ENCODE results near the gene SLC25A48.
"Not testable (repeated sequence)": the region's sequence is repeated elsewhere in the genome, so short reads cannot be mapped to it uniquely, and the experiment has no call there.

The SLC25A48 gene

DNA sequence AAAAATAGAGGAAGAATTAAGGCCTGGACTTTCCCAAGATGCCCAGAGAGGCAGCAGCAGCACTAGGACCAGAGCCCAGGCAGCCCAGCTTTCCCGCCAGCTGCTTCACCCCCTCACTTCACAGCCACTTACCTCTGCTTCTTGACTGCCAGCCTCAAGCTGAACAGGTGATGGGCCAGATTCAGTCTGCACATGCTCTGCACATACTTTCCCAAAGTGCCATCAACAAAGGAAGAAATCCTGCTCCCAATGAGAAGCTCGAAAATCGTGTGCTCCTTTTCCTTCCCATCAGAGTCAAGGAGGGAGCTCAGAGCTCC is 4.1 kb upstream of the SLC25A48 start:
- no peak for DNase-seq

DNA sequence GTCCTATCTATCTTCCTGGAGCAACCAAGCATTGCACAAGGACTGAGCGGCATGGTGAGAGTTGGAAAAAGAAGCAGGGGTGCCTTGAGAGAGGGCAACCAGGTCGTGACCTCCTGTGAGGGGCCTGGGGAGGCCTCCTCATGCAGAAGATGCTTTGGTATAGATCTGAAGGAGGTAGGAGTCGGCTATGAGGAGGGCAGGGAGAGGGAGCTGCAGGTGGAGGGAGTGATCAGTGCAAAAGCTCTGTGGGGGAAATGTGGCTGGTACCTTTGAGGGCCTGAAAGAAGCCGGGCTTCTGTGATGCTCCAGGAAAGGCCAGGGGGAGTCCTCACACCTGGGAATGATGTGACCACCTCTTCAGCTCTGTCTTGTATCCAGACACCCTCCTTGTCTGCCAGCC is 3.6 kb upstream of the SLC25A48 start:
- DNase-seq = no peak

DNA sequence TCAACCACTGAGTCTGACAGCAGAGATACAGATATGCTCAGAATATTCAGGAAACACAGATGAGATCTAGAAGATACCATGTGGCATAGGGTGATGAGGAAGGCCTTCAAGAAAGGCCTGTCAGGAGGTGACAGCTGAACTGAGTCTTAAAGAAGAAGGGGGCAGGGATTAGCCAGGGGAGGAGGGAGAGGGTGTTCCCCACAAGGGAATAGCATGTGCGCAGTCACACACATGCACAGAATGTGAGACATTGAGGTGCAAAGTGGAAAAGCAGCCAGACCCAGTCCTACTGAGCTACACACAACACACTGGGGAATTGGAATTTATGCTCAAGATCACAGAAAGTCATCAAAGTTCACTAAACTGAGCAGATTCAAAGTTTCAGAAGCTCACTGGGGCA is 3.0 kb upstream of the SLC25A48 start:
- no peak for DNase-seq

DNA sequence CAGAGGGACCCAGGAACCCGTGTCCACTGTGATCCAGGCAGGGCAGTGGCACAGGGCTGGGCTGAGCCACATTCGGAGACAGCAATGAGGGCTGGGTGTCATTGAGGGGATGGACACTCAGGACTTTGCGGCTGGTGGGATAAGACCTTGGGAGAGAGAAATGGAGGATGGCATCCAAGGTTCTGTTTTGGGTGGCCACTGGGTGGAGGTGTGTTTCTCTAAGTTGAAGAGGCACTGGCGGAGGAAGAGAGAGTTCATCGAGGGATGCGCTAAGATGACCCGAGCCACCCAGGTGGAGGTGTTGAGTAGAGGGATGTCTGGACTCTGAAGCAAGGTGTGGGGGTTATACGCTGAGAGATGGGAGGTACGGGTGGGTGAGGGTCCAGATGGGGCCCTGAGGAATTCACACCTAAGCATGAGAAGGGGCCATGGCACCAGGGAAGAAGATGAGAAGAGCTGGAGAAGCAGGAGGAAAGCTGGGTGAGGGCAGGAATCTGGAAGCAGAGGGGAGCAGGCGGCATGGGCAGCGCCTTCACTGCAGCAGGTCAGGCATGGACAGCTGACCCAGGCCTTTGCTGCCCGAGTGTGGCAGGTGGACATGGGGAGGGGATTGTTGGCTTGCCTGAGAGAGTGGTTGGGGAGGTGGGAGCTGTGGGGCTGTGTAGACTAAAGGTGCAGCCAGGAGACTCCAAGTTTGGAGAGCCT is 2.5 kb upstream of the SLC25A48 start:
- DNase-seq = no peak

DNA sequence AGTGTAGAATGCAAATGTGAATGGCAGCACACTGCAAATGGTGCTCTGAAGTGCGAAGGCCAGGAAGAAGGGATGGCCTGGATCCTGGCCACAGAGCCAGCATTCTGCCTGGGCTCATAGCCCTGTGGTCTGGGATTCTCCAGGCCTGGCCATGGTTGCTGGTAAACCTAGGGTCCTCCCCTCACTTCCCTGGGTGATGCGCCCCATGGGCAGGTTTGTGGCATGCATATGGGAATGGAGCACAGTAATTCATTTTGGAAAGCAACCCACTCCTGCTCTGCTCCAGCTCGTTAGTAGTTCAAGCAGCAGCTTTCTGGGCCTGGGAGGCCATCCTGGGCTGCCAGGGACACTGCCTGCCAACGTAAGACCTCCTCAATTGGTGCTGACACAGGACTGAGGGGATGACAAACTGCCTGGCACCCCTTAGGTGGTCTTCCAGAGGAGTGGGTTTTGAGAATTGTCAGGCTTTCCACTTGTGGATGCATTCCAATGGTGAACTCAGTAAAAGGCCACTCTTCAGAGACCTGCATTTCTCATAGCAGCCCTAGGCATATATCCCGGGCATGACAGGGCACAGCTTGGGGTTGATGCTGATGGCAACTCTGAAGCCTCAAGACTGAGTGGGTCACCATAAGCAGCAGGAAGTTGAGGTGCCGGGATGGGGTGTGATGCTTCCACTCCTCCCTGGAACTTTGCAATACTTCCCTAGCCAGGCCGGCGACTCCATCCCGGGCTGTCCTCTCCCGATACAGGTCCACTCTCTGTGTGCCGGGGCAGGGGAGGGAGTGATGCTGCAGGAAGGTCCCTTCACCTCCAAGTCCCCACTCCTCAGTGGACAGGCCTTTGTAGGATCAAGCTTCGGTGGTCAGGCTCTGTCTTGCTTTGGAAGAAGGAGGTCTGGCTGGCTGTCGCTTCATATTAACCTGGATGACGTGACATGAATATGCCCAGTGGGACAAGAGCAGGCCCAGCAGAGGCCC is 1.2 kb upstream of the SLC25A48 start:
- DNase-seq = no peak

DNA sequence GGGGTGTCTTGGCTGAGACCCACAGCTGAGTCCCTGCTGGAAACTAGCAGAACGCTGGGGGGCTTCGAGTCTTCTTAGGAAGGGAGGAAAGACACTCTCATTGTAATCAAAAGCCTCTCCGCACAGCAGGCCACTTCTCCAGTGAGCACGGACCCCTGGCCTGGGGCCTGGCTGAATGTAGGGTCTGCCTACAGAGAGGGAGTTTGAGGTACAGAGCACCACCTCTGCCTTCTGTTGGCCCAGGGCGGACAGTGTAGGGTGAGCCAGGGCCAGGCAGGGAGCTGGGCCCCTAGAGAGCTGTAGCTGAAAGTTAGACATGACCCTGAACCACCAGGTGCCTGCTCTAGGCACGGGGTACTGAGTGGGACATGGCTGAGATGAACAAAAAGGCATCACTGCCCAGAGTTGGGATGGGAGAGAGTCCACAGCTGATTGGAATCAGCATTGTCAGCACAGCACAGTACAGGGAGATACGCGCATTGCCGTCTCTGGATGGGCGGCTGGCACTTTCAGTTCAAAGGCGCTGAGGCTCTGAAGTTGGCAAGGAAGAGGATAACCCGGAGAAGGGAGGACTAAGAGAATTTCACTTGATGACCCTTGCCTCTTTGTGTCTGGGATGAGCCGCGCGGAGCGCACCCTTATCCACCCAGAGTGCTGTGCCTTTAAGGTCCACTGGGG is 363 bp upstream of the SLC25A48 start:
- no peak for DNase-seq

DNA sequence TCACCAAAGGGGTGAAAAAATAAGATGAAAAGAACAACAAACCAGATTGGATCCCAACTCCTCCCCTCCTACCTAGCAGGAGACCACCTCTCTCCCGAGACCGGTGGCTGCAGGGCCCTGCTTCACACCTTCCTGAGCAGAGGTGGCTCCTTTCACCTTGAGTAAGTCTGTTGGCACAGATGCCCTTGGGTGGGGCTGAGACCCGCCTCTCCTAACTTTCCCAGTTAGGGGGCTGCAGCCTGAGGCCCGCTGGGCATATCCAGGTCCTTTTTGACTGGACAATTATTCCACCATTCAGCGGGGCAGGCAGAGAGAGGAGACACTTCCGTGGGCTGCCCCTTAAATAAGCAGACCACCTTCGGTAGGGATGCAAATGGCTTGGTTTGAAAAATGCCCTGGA is 1.3 kb downstream of the SLC25A48 start:
- DNase-seq = no peak

DNA sequence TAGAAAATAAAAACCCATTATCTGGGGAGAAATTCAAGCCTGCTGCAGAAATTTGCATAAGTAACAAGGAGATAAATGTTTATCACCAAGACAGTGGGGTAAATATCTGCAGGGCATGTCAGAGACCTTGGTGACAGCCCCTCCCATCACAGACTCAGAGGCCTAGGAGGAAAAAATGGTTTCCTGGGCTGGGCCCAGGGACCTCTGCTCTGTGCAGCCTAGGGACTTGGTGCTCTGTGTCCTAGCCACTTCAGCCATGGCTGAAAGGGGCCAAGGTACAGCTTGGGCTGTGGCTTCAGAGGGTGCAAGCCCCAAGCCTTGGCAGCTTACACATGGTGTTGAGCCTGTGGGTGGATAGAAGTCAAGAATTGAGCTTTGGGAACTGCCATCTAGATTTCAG is 3.9 kb downstream of the SLC25A48 start:
- not testable (repeated sequence) for DNase-seq

DNA sequence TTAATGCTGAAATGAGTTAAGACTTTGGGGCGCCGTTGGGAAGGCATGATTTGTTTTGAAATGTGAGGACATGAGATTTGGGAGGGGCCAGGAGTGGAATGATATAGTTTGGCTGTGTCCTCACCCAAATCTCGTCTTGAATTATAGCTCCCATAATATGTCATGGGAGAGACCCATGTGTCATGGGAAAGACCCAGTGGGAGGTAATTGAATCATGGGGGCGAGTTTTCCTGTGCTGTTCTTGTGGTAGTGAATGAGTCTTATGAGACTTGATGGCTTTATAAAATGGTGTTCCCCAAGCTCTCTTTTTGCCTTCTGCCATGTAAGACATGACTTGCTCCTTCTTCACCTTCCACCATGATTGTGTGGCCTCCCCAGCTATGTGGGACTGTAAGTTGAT is 5.1 kb downstream of the SLC25A48 start:
- DNase-seq = no peak

DNA sequence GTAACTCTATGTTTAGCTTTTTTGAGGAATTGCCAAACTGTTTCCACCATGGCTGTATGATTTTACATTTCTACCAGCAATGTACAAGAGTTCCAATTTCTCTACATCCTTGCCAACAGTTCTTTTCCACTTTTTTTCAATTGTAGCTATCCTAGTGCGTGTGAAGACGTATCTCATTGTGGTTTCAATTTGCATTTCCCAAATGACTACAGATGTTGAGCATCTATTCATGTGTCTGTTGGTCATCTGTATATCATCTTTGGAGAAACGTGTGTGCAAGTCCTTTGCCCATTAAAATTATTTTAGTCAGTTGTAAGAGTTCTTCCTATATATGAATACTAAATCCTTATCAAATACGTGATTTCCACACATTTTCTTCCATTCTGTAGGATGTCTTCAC is 6.5 kb downstream of the SLC25A48 start:
- DNase-seq = no peak

DNA sequence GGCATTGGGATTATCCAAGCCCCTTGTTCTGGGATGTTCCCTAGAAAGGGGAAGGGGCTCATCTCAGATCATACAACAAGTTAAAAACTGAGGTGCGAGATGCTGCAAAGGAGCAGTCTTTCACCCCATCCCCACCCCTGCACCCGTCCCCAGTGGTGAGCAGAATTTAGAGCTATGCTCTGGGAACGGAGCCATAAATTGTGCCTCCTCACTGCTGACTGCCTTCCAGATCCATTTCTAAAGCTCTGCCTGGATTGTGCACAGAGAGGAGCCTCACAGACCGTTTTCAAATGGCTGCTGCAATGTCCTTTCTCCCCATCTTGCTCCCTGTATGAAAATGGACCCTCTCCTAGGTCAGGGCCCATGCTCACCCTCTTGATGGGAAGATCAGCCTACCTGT is 8.3 kb downstream of the SLC25A48 start:
- DNase-seq = no peak

DNA sequence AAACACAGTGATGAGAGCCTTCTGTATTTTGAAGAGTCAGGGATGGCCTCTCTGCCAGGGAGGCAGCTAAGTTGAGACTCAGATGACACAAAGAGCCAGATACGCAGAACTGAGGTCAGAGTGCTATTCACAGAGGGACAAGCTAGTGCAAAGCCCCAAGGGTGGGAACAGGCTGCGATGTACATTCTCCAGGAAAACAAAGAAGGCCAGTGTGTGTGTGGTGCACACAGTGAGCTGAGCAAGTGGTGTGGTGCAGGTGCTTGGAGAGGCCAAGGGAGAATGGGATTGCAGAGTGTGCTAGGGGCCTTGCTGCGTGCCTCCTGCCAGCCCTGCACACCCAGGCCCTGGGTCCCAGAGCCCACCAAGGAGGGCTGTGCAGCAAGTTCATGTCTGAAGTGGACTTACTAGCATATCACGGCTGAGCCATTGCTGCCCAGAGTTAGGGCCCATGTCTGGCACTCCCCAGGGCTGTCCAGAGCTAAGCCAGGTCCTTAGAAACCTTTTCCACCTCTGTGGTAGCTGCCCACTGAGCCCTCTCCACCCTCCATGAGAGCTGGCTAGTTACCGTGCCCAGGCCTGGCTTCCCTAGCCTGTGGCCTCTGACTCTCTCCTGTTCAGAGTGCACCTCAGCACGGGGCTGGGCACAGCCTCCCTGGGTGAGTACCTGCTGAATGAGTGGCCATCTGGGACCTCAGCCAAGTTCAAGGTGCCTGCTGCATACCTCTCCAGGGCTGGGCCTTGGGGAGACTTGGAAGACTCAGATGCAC is 9.3 kb downstream of the SLC25A48 start:
- no peak for DNase-seq

DNA sequence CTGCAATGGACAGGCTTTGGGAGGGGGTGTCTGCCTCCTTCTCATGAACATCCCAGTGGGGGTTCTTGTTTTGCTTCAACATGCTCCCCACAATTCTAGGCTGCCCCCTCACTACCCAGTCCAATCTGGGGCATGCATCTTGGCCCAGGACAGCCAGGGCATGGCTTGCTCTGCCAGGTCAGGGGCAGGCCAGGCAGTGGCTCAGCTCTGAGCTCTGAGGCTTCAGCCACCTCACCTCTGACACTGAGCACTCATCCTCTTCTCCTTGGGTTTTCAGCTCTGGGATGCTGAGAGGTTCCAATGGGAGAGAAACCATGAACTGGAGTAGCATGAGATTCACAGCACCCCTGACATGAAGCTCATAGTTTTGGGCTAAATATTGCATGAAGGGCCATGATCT is 11.8 kb downstream of the SLC25A48 start:
- DNase-seq = no peak

DNA sequence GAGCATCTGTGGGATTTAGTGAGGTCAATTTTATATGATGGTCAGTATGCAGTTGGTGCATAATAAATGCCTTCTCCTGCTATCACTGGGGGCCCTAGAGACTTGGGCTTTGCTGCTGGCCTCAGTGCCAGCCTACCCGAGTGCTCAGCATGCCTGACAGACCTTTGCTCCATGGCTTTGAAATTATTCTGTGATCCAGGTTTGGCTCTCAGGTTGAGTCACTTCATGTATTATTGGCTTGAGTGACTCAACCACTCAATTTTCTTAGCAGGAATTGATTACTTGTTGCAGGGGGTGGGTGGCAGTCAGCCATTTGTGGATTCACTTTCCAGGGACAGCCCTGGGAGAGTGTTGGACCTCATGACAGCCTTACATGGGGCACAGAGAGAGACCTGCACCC is 13.5 kb downstream of the SLC25A48 start:
- no peak for DNase-seq

DNA sequence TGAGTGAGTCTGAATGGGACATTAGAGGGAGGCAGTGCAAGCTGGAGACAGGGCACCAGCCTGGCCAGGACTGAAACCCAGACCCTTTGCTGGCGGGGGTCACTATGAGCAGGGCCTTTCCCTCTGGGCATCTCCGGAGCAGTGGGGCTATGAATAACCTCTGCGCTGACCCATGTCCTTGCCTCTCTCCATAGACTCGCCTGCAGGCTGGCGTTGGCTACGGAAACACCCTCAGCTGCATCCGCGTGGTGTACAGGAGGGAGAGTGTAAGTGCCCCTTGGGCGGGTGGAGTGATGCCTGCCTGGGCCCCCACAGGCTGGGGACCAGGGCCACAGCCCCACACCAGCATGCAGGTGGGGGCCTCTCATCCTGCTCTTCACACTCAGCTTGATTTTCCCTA is 15.8 kb downstream of the SLC25A48 start:
- DNase-seq = no peak

DNA sequence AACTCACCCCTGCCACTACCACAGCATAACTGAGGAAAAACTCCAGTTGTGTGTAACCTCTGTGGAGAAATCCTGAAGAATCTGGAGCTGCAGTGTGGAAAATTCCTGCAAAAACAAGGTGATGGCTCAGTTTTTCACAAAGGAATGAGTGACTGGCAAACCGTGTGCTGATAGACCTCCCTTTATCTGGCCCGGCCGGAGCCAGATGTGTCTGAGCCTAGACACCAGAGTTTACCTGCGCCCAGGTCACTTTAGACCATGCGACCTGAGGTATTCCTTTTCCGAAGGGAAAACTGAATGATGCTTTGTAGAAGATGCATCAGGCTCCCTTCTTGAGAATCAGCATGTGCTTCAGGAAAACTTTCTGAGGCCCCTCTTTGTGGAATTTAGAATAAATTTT is 16.2 kb downstream of the SLC25A48 start:
- DNase-seq = no peak

DNA sequence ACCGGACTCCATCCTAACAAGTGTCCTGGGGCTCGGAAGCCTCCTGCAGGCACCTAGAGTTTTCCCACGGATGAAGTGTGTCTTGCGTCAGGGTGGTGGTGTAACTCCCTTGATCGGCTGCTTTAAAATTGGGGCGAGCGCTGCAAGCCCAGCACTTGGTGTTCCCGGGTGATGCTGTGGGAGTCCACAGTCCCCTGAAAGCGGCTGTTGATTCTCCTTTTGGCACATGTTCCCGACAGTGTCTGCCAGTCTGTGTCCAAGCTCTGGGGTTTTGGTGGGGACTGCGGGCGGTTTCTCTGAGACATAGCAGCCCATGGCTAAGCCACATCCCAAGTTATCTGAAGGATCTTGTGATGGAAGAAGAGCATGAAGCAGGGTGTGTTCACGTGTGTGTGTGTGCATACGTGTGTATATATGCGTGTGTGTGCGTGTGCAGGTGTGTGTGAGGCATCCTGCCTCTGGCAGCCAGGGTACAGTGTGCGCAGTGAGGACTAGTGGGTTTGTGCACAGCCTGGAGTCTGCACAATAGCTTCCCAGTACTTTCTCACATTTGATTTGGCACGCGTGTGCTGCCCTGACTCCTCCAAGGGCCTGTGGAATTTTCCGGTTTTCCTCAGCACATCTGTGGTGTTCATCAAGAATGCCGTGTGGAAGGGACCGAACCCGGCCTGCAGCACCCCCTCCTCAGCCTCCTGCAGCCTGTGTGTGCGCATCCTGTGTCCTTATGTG is 16.9 kb downstream of the SLC25A48 start:
- no peak for DNase-seq

DNA sequence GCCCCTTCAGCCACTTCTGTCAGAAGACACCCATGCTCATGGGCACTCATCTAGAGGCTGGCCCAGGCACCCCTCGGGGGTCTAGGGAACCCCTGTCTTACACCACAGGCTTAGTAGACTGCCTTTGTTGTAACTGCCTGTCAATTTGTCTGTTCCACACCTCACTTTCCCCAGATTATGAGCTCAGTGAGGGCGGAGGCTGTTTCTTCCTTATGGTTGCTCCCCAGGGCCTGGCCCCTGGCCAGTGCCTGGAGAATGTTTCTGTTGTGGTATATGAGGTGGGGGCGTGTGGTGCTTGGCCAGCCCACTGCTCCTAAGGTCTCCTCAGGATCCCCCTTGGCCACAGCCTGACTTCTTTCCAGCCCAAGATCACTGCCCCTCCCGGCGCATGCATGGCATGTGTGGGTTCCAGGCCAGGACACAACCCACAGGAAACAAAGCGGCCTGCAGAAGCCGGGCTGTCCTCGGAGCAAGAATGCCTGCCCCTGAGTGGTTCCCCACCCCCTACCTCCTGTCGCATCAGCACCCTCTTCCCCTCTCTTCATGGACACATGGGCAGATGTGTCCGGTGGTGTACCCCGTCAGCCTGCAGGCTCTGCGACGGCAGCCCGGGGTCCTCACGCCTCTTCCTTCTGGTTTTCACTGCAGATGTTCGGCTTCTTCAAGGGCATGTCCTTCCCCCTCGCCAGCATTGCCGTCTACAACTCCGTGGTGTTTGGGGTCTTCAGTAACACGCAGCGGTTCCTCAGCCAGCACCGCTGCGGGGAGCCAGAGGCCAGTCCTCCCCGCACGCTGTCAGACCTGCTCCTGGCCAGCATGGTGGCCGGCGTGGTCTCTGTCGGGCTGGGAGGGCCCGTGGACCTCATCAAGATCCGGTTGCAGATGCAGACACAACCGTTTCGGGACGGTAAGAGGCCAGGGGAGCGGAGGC is 17.7 kb downstream of the SLC25A48 start:
- no peak for DNase-seq

DNA sequence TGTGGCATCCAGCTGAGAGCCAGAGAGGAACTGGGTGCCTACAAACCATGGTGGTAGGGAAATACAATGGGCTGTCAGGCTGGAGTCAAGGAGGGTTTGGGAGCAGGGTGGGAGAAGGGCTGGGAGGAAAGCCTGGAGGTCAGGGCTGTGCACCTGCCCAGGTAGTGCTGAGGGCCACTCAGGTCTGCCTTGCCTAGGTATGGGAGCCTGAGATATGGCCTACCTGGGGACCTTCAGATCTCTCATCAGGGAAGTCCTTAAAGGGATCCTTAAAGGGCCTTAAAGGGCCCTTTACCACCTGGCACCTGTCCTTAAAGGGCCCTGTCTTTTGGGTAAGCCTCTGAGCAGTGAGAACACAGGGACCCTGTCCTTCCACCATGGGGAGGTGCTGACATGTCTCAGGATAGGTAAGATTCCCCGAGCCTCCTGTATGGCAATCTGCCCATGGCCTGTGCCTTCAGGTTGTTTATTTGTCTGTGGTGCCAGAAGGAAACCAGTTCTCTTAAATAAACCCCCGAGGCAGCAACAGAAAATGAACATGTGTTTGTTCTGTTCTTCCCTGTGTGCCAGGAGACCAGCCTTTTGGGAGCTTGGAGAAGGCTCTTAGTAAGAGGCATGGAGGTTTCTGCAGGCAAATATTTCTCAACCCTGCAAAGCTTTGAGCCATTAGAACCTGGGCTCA is 23.3 kb downstream of the SLC25A48 start:
- no peak for DNase-seq

DNA sequence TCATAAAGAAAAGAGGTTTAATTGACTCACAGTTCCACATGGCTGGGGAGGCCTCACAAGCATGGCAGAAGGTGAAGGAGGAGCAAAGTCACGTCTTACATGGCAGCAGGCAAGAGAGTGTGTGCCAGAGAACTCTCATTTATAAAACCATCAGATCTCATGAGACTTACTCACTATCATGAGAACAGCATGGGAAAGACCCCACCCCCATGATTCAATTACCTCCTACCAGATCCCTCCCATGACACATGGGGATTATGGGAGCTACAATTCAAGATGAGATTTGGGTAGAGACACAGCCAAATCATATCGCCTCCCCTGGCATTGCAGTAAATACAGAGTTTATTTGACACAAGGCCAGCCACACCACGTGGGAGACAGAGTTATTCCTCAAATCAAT is 24.7 kb downstream of the SLC25A48 start:
- not testable (repeated sequence) for DNase-seq

DNA sequence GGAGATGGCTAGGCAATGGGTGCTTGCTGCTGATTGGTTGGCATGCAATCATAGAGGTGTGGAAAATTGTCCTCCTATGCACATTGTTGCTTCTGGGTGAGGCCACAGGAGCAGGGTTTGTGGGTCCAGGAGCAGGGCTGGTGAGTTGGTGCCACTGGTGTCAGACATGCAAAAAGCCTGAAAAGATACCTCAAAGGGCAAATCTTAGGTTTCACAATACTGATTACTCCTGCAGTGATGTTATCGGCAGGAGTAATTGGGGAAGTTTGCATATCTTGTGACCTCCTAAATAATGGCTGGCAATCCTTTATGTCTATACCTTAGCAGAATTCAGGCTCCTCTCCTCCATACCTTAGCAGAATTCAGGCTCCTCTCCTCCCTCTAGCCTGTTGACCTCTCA is 25.2 kb downstream of the SLC25A48 start:
- DNase-seq = no peak

All from NCI-H446 (cell line).